Duodenal mucosa (tissue), 2 donors: ENCODE results near the gene ZSCAN26.
A peak's percentile ranks its signal among the peaks of the same experiment; 100 is the strongest.

Source experiments
- H3K27ac ChIP-seq: one replicate; pipeline ENCODE4 v1.7.0; 2013; ENCODE audit warnings: low read depth, low read length
- H3K27me3 ChIP-seq, 2 donors: one replicate each; pipeline ENCODE4 v1.7.0; 2013; ENCODE audit warnings: low read length in 2 of 2, control low read depth in 1 of 2; ENCODE audit not compliant: insufficient read depth in 2 of 2, control insufficient read depth in 1 of 2
- H3K36me3 ChIP-seq, 2 donors: one replicate each; pipeline ENCODE4 v1.7.0; 2013; ENCODE audit warnings: low read length in 2 of 2, control low read depth in 1 of 2; ENCODE audit not compliant: insufficient read depth in 2 of 2, control insufficient read depth in 1 of 2
- H3K4me1 ChIP-seq, 2 donors: one replicate each; pipeline ENCODE4 v1.7.0; 2013; ENCODE audit warnings: low read length in 2 of 2, control low read depth in 1 of 2; ENCODE audit not compliant: insufficient read depth in 2 of 2, control insufficient read depth in 1 of 2
- H3K4me3 ChIP-seq, 2 donors: one replicate each; pipeline ENCODE4 v1.7.0; 2013; ENCODE audit warnings: low read length in 2 of 2, low read depth in 1 of 2
- H3K9ac ChIP-seq, 2 donors: one replicate each; pipeline ENCODE4 v1.7.0; 2013; ENCODE audit warnings: low read length in 2 of 2, low read depth in 1 of 2
- H3K9me3 ChIP-seq, 2 donors: one replicate each; pipeline ENCODE4 v1.7.0; 2013; ENCODE audit warnings: low read length in 2 of 2, control low read depth in 1 of 2; ENCODE audit not compliant: control insufficient read depth in 1 of 2

Gene ZSCAN26

GRCh38 chr6:28266962-28267694 is at the start of gene ZSCAN26:
Gene ZSCAN26, plus strand, starts transcription at chr6:28267143. Its CDS starts 4,777 bp downstream, at chr6:28271920.
- H3K4me3 ChIP-seq, result peak within 1 kb of the TSS; percentile 87 to 99
- peaks cover 5 to 6% of the 10 kb centered on the region in 2 donors for H3K36me3 ChIP-seq
- no peaks in the 10 kb centered on the region for H3K9me3 ChIP-seq
- H3K9ac ChIP-seq, result peak within 1 kb of the TSS; percentile 69 to 86
- peaks cover 0 to 3% of the 10 kb centered on the region in 2 donors for H3K27me3 ChIP-seq
- H3K27ac ChIP-seq, result peak within 1 kb of the TSS; percentile 87
- peaks cover 8 to 17% of the 10 kb centered on the region in 2 donors for H3K4me1 ChIP-seq

GRCh38 chr6:28217890-28218289 is 49.1 kb upstream of the ZSCAN26 start:
- Histone ChIP-seq H3K4me1 (peaks cover 11 to 12% of the 10 kb centered on the region in 2 donors), H3K9me3 (no peaks in the 10 kb centered on the region), H3K9ac (peak overlapping the region in 1 of 2 donors; percentile 39), H3K36me3 (no peaks in the 10 kb centered on the region), H3K27me3 (peaks cover 14 to 34% of the 10 kb centered on the region in 2 donors), H3K27ac (no peak overlapping the region), H3K4me3 (peak overlapping the region; percentile 71 to 75)

- peak overlapping the region; percentile 71 to 75 for H3K4me3 ChIP-seq
- no peaks in the 10 kb centered on the region for H3K9me3 ChIP-seq
- H3K4me1 ChIP-seq, result peaks cover 4 to 8% of the 10 kb centered on the region in 2 donors
- H3K27me3 ChIP-seq, result peaks cover 12 to 27% of the 10 kb centered on the region in 2 donors
- H3K36me3 ChIP-seq, result no peaks in the 10 kb centered on the region
- peak overlapping the region in 1 of 2 donors; percentile 39 for H3K9ac ChIP-seq
- peak overlapping the region; percentile 27 for H3K27ac ChIP-seq
Measured at GRCh38 chr6:28218312-28219248, 48.4 kb upstream of the ZSCAN26 start.

- H3K9ac ChIP-seq, result no peak overlapping the region
- H3K36me3 ChIP-seq, result no peaks in the 10 kb centered on the region
- no peak overlapping the region for H3K27ac ChIP-seq
- no peaks in the 10 kb centered on the region for H3K9me3 ChIP-seq
- no peak overlapping the region for H3K4me3 ChIP-seq
- H3K27me3 ChIP-seq, result peaks cover 9 to 19% of the 10 kb centered on the region in 2 donors
- peaks cover 8 to 12% of the 10 kb centered on the region in 2 donors for H3K4me1 ChIP-seq
Measured at GRCh38 chr6:28220257-28221133, 46.4 kb upstream of the ZSCAN26 start.

GRCh38 chr6:28224131-28225055 is 42.5 kb upstream of the ZSCAN26 start:
- peak overlapping the region; percentile 95 to 98 for H3K4me3 ChIP-seq
- H3K9ac ChIP-seq, result peak overlapping the region; percentile 85 to 87
- no peak overlapping the region for H3K27ac ChIP-seq
- peaks cover 9 to 19% of the 10 kb centered on the region in 2 donors for H3K27me3 ChIP-seq
- peaks cover 12 to 24% of the 10 kb centered on the region in 2 donors for H3K36me3 ChIP-seq
- H3K9me3 ChIP-seq, result no peaks in the 10 kb centered on the region
- peaks cover 13 to 14% of the 10 kb centered on the region in 2 donors for H3K4me1 ChIP-seq

- Histone ChIP-seq H3K4me3 (peak within 1 kb of the TSS; percentile 95 to 98), H3K9me3 (no peaks in the 10 kb centered on the region), H3K27ac (no peak within 1 kb of the TSS), H3K27me3 (peaks cover 7 to 17% of the 10 kb centered on the region in 2 donors), H3K9ac (peak within 1 kb of the TSS; percentile 85 to 87), H3K4me1 (peaks cover 13% of the 10 kb centered on the region in 2 donors), H3K36me3 (peaks cover 12 to 25% of the 10 kb centered on the region in 2 donors)
Measured at GRCh38 chr6:28225056-28225834, 41.7 kb upstream of the ZSCAN26 start, which contains the start of gene ZSCAN9. Gene ZSCAN9, plus strand, starts transcription at chr6:28225275. Its CDS starts 1,810 bp downstream, at chr6:28227085.

- peaks cover 12 to 32% of the 10 kb centered on the region in 2 donors for H3K36me3 ChIP-seq
- peaks cover 13% of the 10 kb centered on the region in 2 donors for H3K4me1 ChIP-seq
- peak overlapping the region in 1 of 2 donors; percentile 98 for H3K4me3 ChIP-seq
- H3K9me3 ChIP-seq, result no peaks in the 10 kb centered on the region
- no peak overlapping the region for H3K9ac ChIP-seq
- no peak overlapping the region for H3K27ac ChIP-seq
- peaks cover 4 to 7% of the 10 kb centered on the region in 2 donors for H3K27me3 ChIP-seq
Measured at GRCh38 chr6:28226460-28226859, 40.5 kb upstream of the ZSCAN26 start.

- H3K36me3 ChIP-seq, result peaks cover 16 to 44% of the 10 kb centered on the region in 2 donors
- H3K4me3 ChIP-seq, result no peak overlapping the region
- H3K9me3 ChIP-seq, result no peaks in the 10 kb centered on the region
- no peaks in the 10 kb centered on the region for H3K27me3 ChIP-seq
- H3K4me1 ChIP-seq, result no peaks in the 10 kb centered on the region
- no peak overlapping the region for H3K27ac ChIP-seq
- no peak overlapping the region for H3K9ac ChIP-seq
Measured at GRCh38 chr6:28232785-28233184, 34.2 kb upstream of the ZSCAN26 start.
